ENCODE data around the gene EFTUD2. TPM values are rescaled to one million over a fixed set of nuclear protein-coding genes. Genes with fewer than 3 reads are reported as not detected.

EFTUD2 gene
- total and polyA plus RNA-seq, 2 of the 8 experiments (the other 6 are each of a cell fraction or from before 2014, with no cell fraction given) = 118 to 195 TPM

DNA sequence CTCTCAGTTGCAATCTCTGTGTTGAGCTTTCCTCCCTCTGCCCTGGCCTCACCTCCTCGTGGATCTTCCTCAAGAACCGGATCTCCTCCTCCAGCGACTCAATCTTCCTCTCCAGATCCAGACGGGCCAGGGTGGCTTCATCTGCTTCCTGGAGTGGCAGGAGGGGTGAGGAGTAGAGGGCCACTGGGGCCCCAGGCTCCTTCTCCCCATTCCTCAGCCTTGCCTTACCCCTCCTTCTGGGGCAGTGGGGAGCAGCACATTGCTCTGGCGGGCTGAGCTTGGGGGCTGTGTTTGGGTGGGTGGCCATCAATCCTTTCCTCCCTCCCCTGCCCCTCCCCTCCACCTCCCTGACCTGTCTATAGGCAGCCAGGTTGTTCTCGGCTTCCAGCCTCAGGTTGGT is 14.4 kb upstream of the EFTUD2 start (continued):
- TF ChIP-seq RBBP5 (IDR thresholded peaks at IDR 0.05; ENCODE audit: borderline replicate concordance, low read depth, low read length) = no peak
- TF ChIP-seq EGR1 (IDR thresholded peaks at IDR 0.05; ENCODE audit: borderline replicate concordance, low read depth, low read length) = no peak
- TF ChIP-seq GABPA (IDR thresholded peaks at IDR 0.05; ENCODE audit: borderline replicate concordance, insufficient read depth, low read length) = no peak
- TF ChIP-seq SUZ12 (IDR thresholded peaks at IDR 0.05; ENCODE audit: low read length) = no peak
- TF ChIP-seq RNF2 (IDR thresholded peaks at IDR 0.05; ENCODE audit: borderline replicate concordance, low read depth, low read length, missing control alignments, poor library complexity, severe bottlenecking) = no peak
- no peak for TF ChIP-seq SRF (IDR thresholded peaks at IDR 0.05; ENCODE audit: low read depth, low read length)
- no peak for TF ChIP-seq KDM5A (IDR thresholded peaks at IDR 0.05; ENCODE audit: low read length)
- no peak for TF ChIP-seq TEAD4 (IDR thresholded peaks at IDR 0.05; ENCODE audit: low read depth, low read length)
- no peak for TF ChIP-seq CREB1 (IDR thresholded peaks at IDR 0.05)
